HCT116 (cell line): ENCODE measurements around the gene GGACT.

Experiments
- POLR2A ChIP-seq: IDR thresholded peaks from 2 replicates; pipeline ENCODE4 v1.7.0; 2011; ENCODE audit warnings: borderline replicate concordance; ENCODE audit not compliant: insufficient read depth, insufficient read length; ENCODE audit errors: extremely low read depth
- POLR2AphosphoS5 ChIP-seq: IDR thresholded peaks from 2 replicates; pipeline ENCODE4 v1.6.1; 2011; ENCODE audit warnings: mild to moderate bottlenecking, low read depth, low read length, moderate library complexity
- SP1 ChIP-seq: IDR thresholded peaks from 2 replicates; pipeline ENCODE4 v1.6.1; 2012; ENCODE audit warnings: low read depth
- TCF7L2 ChIP-seq: IDR thresholded peaks from 2 replicates; pipeline ENCODE4 v1.7.0; 2011; ENCODE audit warnings: borderline replicate concordance, inconsistent platforms; ENCODE audit not compliant: insufficient read depth, insufficient read length; ENCODE audit errors: extremely low read depth
- ZBTB33 ChIP-seq: IDR thresholded peaks from 2 replicates; pipeline ENCODE4 v1.6.1; 2011; ENCODE audit warnings: mild to moderate bottlenecking, low read length, moderate library complexity; ENCODE audit not compliant: insufficient replicate concordance; ENCODE audit errors: extremely low read depth
- ZFX ChIP-seq: fragments of 450-650 bp; IDR thresholded peaks from 2 replicates; pipeline ENCODE4 v1.6.1; 2017
- TF ChIP-seq, protein P1 (sequence below): IDR thresholded peaks from 2 replicates; pipeline ENCODE4 v1.6.1; 2012
- TF ChIP-seq, protein P2 (sequence below), 3 experiments: fragments of 200-600 bp in 1 of 3; sonication (generic) in 1 of 3; IDR thresholded peaks in 2 of 3; conservative IDR thresholded peaks in 1 of 3; 2 replicates each; pipeline ENCODE4 v1.5.1; 2012 to 2017; ENCODE audit warnings: low read depth in 2 of 3, low read length in 2 of 3, antibody characterized with exemption in 1 of 3, borderline replicate concordance in 1 of 3, control low read depth in 1 of 3, mild to moderate bottlenecking in 1 of 3, mixed read lengths in 1 of 3, mixed run types in 1 of 3, moderate library complexity in 1 of 3; ENCODE audit not compliant: insufficient read depth in 1 of 3

- TF ChIP-seq SP1 (no peak), POLR2AphosphoS5 (no peak), ZFX (no peak), POLR2A (no peak), TCF7L2 (no peak), ZBTB33 (no peak)
- TF ChIP-seq, protein P1, sequence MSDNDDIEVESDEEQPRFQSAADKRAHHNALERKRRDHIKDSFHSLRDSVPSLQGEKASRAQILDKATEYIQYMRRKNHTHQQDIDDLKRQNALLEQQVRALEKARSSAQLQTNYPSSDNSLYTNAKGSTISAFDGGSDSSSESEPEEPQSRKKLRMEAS: no peak
- TF ChIP-seq, protein P2, sequence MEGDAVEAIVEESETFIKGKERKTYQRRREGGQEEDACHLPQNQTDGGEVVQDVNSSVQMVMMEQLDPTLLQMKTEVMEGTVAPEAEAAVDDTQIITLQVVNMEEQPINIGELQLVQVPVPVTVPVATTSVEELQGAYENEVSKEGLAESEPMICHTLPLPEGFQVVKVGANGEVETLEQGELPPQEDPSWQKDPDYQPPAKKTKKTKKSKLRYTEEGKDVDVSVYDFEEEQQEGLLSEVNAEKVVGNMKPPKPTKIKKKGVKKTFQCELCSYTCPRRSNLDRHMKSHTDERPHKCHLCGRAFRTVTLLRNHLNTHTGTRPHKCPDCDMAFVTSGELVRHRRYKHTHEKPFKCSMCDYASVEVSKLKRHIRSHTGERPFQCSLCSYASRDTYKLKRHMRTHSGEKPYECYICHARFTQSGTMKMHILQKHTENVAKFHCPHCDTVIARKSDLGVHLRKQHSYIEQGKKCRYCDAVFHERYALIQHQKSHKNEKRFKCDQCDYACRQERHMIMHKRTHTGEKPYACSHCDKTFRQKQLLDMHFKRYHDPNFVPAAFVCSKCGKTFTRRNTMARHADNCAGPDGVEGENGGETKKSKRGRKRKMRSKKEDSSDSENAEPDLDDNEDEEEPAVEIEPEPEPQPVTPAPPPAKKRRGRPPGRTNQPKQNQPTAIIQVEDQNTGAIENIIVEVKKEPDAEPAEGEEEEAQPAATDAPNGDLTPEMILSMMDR (IDR thresholded peaks at IDR 0.05 in 2 of 3, conservative IDR thresholded peaks at IDR 0.05 in 1 of 3; ENCODE audit: borderline replicate concordance in 1 of 3, insufficient read depth in 1 of 3, low read depth in 2 of 3, low read length in 2 of 3): no peak
Measured at GRCh38 chr13:100495455-100495854, 93.1 kb downstream of the GGACT start.
